Astrocyte of the cerebellum (primary cell): ENCODE data around the gene FAM217A.
"Not testable (repeated sequence)": the region's sequence is repeated elsewhere in the genome, so short reads cannot be mapped to it uniquely, and the experiment has no call there.

Source experiments
- DNase-seq: peaks from one replicate; pipeline ENCODE4 v3.0.0-alpha.2; 2011; ENCODE audit warnings: low read depth
- H3K4me3 ChIP-seq: 2 replicates; pipeline ENCODE4 v1.5.1; 2011; ENCODE audit warnings: mild to moderate bottlenecking, low read depth, low read length, moderate library complexity
- in situ Hi-C: cut with HindIII; loops from 2 replicates; pipeline ENCODE4 v1.10.0; 2017; ENCODE audit warnings: low sequenced_read_pairs
- TF ChIP-seq, protein P1 (sequence below): IDR thresholded peaks from 2 replicates; pipeline ENCODE4 v1.5.1; 2012; ENCODE audit warnings: low read length, low read depth, moderate library complexity, mild to moderate bottlenecking; ENCODE audit errors: missing control alignments

The FAM217A gene

DNA sequence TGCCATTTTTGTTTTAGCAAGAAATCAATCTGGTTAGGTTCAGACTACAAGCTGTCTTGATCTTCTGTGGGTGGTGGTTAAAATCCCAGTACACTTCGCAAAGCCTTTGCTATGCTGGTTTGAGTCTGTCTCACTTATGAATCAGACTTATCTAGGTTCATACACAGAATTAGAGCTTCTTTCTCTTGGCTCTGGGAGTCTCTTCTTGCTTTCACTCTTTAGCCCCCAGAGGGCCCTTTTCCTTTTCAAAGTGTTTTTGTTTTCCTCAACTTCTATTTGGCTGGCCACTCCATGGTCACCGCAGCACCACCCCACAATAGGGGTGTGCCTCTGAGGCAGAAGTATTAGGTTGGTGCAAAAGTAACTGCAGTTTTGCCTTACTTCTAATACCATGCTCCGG lies 35.2 kb upstream of the FAM217A start:
- in situ Hi-C loops, result no loop called here
- TF ChIP-seq, protein P1, sequence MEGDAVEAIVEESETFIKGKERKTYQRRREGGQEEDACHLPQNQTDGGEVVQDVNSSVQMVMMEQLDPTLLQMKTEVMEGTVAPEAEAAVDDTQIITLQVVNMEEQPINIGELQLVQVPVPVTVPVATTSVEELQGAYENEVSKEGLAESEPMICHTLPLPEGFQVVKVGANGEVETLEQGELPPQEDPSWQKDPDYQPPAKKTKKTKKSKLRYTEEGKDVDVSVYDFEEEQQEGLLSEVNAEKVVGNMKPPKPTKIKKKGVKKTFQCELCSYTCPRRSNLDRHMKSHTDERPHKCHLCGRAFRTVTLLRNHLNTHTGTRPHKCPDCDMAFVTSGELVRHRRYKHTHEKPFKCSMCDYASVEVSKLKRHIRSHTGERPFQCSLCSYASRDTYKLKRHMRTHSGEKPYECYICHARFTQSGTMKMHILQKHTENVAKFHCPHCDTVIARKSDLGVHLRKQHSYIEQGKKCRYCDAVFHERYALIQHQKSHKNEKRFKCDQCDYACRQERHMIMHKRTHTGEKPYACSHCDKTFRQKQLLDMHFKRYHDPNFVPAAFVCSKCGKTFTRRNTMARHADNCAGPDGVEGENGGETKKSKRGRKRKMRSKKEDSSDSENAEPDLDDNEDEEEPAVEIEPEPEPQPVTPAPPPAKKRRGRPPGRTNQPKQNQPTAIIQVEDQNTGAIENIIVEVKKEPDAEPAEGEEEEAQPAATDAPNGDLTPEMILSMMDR, result no peak
- no peak for DNase-seq
- no peak overlapping the region for H3K4me3 ChIP-seq

DNA sequence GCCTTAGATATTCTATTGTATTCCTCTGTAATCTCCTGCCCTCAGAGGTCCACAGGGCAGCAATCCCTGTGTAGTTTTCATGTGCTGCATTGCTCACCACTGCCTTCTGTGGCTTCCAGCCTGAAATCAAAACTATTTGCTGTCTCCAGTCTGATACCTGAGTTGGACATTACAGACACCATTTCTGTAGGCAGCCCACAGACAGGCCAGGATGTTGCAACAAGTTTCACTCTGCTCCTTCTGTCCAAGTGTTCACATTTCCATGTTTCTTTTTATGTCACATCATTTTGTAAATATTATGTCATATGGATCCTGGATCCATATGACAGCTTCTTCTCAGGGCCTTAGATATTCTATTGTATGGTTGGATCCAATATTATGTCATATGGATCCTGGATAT lies 34.7 kb upstream of the FAM217A start:
- in situ Hi-C loops, result no loop called here
- TF ChIP-seq, protein P1, result no peak
- DNase-seq, result no peak
- H3K4me3 ChIP-seq, result no peak overlapping the region

DNA sequence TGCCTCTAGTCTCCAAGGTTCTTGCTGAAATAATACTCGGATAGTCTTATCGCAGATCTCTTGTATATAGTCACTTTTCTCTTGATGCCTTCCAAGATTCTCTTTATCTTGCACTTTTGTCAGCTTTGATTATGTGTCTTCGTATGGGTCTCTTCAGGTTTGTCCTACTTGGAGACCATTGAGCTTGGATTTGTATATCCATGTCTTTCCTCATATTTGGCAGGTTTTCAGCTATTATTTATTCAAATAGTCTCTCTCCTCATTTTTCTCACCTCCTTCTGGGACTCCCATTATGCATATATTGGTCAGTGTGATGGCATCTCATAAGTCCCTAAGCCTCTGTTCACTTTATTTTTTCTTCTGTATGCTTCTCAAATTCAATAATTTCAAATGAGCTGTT lies 33.4 kb upstream of the FAM217A start:
- TF ChIP-seq, protein P1, result no peak
- in situ Hi-C loops, result no loop called here
- no peak for DNase-seq
- no peak overlapping the region for H3K4me3 ChIP-seq

DNA sequence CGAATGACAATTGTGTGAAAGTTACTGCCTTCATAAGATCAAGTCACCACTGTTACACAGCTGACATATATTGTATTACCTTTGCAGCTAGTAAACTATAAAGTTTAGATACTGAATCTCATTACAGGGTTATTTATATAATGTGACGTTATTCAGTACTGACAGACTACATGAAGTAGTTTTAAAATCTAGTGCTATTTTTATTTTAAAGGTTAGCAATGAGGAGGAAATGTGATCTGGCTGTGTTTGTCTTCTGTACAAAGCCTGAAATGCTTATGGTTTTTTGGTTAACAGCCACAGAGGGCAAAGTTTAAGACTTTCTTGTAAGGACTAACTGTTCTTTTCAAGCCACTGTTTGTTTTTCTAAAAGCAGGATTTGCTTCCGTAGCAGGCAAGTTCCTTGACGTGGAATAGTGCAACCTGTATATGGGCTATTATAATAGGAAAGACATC lies 30.5 kb upstream of the FAM217A start:
- in situ Hi-C loops, H3K4me3 ChIP-seq: not testable (repeated sequence)
- DNase-seq, result peak; percentile 81

DNA sequence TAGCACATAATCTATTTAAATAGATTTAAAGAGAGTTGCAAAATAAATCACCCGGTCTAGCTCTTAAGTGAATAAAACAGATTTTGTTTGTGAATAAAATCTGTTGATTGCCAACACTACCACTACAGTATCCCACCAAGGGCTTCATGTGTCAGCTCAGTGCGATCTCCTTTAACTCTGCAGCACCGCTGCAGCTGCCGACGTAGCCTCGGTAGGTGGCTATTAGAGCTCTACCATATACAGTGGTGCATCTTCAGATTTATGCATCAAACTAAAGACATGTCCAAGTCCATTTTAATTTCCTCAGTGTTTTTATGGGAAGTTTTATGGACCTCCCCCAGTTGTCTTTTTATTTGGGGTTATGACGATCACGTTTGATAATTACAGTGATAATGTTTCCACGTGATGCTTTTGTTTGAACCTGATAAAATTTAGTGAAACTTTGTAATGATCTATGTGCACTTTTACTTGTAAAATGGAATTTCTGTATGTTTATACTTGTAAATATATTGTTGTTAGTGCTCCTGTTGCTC lies 29.7 kb upstream of the FAM217A start:
- TF ChIP-seq, protein P1, result no peak
- no peak overlapping the region for H3K4me3 ChIP-seq
- in situ Hi-C loops, result no loop called here
- no peak for DNase-seq

DNA sequence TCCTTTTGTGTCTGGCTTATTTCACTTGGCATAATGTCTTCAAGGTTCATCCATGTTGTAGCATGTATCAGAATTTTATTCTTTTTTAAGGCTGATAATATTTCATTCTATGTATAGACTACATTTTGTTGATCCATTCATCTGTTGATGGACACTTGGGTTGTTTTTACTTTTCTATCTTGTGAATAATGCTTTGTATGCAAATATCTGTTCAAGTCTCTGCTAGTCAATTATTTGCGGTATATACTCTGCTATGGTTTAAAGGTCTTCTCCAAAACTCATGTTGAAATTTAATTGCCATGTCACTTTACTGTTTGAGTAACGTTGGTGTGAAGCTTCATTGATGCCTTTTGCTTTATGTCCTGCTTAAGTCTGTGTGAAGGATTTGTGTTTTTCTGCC lies 28.9 kb upstream of the FAM217A start:
- TF ChIP-seq, protein P1, result no peak
- in situ Hi-C loops, result no loop called here
- DNase-seq, result no peak
- H3K4me3 ChIP-seq, result no peak overlapping the region

DNA sequence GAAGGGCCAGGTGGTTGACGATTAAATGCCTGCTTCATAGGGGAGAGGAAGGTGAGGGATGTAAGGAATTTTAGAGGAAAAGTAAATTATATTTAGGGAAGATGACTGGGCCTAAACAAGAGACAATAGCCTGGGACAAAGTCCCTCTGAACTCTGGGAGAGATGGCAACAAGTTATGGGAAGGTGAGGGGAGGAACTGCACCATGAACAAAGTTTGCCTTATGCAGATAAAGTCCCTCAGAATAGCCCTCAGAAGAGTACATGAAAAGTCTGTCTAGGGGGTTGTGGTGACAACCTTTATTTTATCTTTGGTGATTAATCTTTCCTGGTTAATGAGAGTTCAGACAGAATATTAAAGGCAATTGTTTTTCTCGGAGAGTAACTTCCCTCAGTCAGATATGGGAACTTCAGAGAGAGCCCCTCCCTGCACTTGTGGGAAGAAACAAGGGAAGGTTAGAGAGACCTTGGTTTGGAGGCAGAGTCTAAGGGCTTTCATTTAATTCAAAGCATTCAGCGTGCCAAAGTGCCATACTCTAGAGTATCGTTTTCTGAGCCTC lies 27.1 kb upstream of the FAM217A start:
- no peak for DNase-seq
- TF ChIP-seq, protein P1, result no peak
- in situ Hi-C loops, result no loop called here
- no peak overlapping the region for H3K4me3 ChIP-seq
